GM12874 (cell line): ENCODE measurements around the gene RUFY3.

Experiments
- CTCF ChIP-seq: IDR thresholded peaks from 2 replicates; pipeline ENCODE4 v1.5.1; 2011; ENCODE audit warnings: low read depth, mild to moderate bottlenecking, control low read depth, low read length, moderate library complexity; ENCODE audit not compliant: insufficient read depth

RUFY3 gene

GRCh38 chr4:70737006-70737405 is 15.2 kb downstream of the RUFY3 start:
- no peak for TF ChIP-seq CTCF

- no peak for TF ChIP-seq CTCF
These were observed 15.6 kb downstream of the RUFY3 start for GRCh38 chr4:70737409-70737808.

- TF ChIP-seq CTCF, result no peak
These were observed 18.0 kb downstream of the RUFY3 start for GRCh38 chr4:70739496-70740337.

GRCh38 chr4:70741867-70742658 is 20.3 kb downstream of the RUFY3 start:
- TF ChIP-seq CTCF, result no peak

- no peak for TF ChIP-seq CTCF
These were observed 22.0 kb downstream of the RUFY3 start for GRCh38 chr4:70743731-70744130.

- TF ChIP-seq CTCF, result no peak
These were observed 24.5 kb downstream of the RUFY3 start for GRCh38 chr4:70746179-70746839.

GRCh38 chr4:70747874-70748273 is 26.1 kb downstream of the RUFY3 start:
- no peak for TF ChIP-seq CTCF
